ENCODE data around the gene NEU4.

DNA sequence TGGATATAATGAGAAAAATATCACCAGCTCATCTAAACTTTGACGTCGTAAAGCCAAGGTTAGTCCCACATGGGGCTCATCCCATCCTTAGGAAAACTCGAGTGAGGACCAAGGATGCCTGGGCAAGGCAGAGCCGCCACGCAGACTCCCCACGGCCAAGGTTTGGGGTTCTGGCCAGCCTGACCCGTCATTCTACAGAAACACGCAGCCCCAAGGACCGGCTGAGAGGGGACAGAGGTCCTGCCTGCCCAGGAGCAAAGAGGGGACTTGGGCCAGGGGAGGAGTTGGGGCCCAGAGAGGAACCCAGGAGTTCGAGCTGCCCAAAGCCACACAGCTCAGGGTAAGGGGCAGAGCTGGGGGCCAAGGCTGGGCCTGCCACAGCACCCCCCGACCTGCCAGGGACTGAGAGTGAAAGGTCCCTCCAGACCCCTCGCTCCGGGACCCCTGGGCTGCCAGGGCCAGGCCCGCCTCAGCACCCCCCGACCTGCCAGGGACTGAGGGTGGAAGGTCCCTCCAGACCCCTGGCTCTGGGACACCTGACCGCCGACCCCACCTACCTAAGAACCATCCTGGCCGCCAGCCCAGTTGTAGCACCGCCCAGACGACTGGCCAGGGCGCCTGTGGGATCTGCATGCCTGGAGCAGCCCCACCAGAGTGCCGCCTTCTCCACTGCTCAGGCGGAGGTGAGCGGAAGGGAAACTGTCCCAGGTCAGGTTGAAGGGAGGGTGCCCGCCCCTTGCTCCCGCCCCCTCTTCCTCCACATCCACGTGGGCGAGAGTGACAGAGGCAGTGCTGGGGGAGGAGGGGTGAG is 49.4 kb downstream of the NEU4 start, which contains the start of gene PDCD1:
- TF ChIP-seq, protein P1, sequence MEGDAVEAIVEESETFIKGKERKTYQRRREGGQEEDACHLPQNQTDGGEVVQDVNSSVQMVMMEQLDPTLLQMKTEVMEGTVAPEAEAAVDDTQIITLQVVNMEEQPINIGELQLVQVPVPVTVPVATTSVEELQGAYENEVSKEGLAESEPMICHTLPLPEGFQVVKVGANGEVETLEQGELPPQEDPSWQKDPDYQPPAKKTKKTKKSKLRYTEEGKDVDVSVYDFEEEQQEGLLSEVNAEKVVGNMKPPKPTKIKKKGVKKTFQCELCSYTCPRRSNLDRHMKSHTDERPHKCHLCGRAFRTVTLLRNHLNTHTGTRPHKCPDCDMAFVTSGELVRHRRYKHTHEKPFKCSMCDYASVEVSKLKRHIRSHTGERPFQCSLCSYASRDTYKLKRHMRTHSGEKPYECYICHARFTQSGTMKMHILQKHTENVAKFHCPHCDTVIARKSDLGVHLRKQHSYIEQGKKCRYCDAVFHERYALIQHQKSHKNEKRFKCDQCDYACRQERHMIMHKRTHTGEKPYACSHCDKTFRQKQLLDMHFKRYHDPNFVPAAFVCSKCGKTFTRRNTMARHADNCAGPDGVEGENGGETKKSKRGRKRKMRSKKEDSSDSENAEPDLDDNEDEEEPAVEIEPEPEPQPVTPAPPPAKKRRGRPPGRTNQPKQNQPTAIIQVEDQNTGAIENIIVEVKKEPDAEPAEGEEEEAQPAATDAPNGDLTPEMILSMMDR (conservative IDR thresholded peaks at IDR 0.05; ENCODE audit: low read depth, low read length): no peak
- TF ChIP-seq, protein P2, sequence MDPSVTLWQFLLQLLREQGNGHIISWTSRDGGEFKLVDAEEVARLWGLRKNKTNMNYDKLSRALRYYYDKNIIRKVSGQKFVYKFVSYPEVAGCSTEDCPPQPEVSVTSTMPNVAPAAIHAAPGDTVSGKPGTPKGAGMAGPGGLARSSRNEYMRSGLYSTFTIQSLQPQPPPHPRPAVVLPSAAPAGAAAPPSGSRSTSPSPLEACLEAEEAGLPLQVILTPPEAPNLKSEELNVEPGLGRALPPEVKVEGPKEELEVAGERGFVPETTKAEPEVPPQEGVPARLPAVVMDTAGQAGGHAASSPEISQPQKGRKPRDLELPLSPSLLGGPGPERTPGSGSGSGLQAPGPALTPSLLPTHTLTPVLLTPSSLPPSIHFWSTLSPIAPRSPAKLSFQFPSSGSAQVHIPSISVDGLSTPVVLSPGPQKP (IDR thresholded peaks at IDR 0.05; ENCODE audit: borderline replicate concordance, low read depth, low read length): no peak
- TF ChIP-seq CEBPB (IDR thresholded peaks at IDR 0.05; ENCODE audit: low read depth, low read length) (no peak), POLR2A (IDR thresholded peaks at IDR 0.05; ENCODE audit: low read depth, low read length) (no peak), RAD21 (IDR thresholded peaks at IDR 0.05; ENCODE audit: low read length) (no peak), MXI1 (IDR thresholded peaks at IDR 0.05; ENCODE audit: borderline replicate concordance, low read depth, low read length) (no peak), SMC3 (IDR thresholded peaks at IDR 0.05; ENCODE audit: low read depth, low read length) (no peak), BHLHE40 (IDR thresholded peaks at IDR 0.05; ENCODE audit: low read depth, low read length) (no peak)
- TF ChIP-seq, protein P3, sequence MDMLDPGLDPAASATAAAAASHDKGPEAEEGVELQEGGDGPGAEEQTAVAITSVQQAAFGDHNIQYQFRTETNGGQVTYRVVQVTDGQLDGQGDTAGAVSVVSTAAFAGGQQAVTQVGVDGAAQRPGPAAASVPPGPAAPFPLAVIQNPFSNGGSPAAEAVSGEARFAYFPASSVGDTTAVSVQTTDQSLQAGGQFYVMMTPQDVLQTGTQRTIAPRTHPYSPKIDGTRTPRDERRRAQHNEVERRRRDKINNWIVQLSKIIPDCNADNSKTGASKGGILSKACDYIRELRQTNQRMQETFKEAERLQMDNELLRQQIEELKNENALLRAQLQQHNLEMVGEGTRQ (IDR thresholded peaks at IDR 0.05; ENCODE audit: low read depth, low read length): no peak
